Measurements from ENCODE around the gene CDRT15.
A peak's percentile ranks its signal among the peaks of the same experiment; 100 is the strongest.
"Not testable (repeated sequence)": the region's sequence is repeated elsewhere in the genome, so short reads cannot be mapped to it uniquely, and the experiment has no call there.

Gene CDRT15

DNA sequence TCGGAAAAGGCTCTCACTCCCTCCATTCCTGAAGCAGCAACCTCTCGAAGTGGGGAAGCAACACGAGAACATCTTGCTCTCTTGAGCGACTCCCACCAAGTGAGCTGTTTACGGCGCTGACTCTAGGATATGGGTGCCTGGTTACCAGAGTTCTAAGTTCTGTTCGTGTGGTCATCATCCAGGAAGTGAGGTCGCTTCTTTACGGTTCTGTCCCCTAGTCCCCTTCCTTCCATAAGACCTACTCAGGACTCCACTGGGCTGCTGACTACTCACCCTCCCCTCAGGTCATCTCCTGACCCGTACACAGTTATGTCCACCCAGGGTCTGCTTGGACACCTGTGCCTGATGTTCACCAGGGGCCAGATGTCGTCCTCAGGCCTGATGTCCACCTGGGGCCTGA is at the start of gene CDRT15:
TSS of gene CDRT15 (minus strand) at position 101 of the 400 bp plus-strand sequence. CDS start at position 72, 29 bp downstream.
- in situ Hi-C loops (cut with HindIII; ENCODE audit: low pct_ligation_motif_present, low pct_unique_long_range_greater_than_20kb, low sequenced_read_pairs); DNase-seq: not testable (repeated sequence)

DNA sequence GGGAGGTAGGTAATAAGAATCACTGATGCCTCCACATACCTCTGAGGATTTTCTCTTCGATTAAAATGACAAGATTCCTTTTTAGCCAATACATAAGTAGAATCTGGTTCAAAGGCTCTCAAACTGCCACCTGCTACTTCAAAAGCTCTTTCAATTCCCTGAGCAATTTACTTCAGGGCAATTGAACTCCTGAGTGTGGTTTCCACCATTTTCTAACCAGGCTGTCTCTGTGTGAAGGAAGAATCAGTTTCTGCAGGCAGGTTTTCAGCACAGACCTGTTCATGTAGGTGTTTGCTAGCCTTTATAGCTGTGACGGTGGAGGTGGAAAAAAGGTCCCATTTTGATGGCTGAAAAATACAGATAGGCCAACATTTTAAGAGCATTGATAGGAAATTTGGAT is 46.1 kb upstream of the CDRT15 start:
- no peak for DNase-seq
- in situ Hi-C loops (cut with HindIII; ENCODE audit: low pct_ligation_motif_present, low pct_unique_long_range_greater_than_20kb, low sequenced_read_pairs): no loop called here

DNA sequence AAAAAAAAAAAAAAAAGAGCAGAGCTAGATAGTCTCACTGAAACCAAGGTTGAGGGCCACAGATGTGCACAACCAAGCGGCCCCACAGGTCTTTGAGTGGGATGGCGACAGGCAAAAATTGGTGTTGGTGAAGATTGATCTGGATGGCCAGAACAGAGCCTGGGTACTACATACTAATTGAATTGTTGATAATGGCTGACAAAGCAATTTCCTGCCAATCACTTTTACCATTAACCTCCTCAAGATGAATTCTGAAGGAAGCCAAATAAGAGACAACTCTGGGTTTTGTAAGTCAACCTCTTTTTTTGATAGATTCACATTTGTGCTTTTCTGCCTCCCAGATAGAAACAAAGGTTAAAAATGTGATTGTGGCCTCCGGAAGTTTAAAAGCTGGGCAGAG is 44.9 kb upstream of the CDRT15 start:
- DNase-seq: no peak
- in situ Hi-C loops (cut with HindIII; ENCODE audit: low pct_ligation_motif_present, low pct_unique_long_range_greater_than_20kb, low sequenced_read_pairs): no loop called here

DNA sequence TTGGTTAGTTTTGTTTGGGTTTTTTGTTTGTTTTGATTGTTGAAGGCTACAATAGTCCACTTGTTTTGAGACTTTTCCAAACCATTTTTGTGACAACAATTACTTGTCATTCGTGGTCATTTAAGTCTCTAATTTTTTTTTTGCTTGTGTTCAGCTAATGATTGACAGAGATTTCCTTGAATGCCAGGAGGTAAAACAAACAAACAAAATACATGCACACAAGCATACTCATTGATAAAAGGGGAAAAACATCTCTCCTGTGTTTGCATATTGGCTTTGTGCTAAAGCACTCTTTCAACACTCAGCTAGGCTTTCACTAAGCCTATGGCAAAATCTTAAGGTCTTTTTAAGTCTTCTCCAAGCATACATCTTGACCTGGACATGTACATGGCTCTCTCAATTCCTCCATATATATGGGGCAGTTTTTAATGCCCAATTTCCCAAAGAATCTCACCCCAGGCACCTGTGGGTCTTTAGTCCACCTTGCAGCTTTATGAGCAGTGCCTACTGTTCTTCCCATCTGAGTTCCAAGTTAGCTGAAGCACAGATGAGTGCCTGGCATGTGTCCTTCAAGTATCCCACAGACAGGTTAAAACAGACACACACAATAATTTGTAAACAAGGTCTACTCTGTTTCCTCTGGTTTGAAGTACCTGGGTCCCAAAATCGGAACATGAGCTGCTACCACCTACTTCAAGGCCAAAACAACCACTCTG is 40.0 kb upstream of the CDRT15 start:
- in situ Hi-C loops (cut with HindIII; ENCODE audit: low pct_ligation_motif_present, low pct_unique_long_range_greater_than_20kb, low sequenced_read_pairs): no loop called here
- DNase-seq: no peak

DNA sequence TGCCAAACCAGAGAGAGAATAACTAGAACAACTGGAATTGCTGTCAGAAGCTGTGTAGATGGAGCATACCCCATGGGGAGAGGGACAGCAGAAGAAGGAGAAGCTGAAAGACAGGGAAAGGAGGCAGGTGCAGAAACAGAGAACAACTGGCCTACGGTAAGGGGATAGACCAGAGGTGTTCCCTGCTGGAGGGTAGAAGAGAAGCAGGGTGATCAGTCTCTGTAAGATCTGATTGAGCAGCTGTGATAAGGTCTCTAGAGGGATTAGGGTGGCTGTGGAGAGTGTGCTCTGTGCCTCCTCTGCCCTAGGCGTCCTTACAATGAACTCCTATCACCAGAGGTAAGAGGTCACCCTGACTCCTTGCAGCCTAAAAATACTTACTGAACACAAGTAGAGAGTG is 33.8 kb upstream of the CDRT15 start:
- DNase-seq: no peak
- in situ Hi-C loops (cut with HindIII; ENCODE audit: low pct_ligation_motif_present, low pct_unique_long_range_greater_than_20kb, low sequenced_read_pairs): no loop called here

DNA sequence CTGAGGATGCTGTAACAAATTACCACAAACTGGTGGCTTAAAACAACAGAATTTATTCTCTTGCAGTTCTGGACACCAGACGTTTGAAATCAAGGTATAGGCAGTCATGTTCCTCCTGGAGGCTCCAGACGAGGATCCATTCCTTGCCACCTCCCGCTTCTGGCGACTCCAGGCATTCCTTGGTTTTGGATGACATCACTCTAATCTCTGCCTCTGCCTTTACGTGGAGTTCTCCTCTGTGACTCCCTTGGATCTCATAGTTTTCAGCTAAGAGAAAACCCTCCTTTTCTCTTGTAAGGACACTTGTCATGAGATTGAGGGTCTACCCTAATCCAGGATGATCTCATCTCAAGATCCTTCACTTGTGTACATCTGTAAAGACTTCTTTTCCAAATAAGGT is 32.8 kb upstream of the CDRT15 start:
- in situ Hi-C loops (cut with HindIII; ENCODE audit: low pct_ligation_motif_present, low pct_unique_long_range_greater_than_20kb, low sequenced_read_pairs): no loop called here
- no peak for DNase-seq

DNA sequence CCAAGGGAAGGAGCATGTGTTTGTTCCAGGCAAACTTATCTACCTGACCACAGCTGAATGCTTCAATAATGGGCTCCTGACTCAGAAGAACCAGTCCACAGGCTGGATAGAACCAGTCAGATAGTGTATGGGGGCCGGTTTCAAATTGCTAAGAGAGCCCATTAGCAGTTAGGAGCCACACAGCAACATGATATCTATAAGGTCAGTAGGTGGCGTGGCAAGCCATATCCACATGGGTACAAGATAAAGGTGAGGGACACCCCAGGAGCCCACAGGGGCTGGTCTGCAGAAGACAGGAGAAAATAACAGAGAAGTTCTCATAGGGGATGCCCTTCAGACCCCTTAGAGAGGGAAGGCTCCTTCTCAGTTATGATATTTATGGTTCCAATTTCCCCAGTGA is 31.6 kb upstream of the CDRT15 start:
- in situ Hi-C loops (cut with HindIII; ENCODE audit: low pct_ligation_motif_present, low pct_unique_long_range_greater_than_20kb, low sequenced_read_pairs): no loop called here
- DNase-seq: peak; percentile 22

DNA sequence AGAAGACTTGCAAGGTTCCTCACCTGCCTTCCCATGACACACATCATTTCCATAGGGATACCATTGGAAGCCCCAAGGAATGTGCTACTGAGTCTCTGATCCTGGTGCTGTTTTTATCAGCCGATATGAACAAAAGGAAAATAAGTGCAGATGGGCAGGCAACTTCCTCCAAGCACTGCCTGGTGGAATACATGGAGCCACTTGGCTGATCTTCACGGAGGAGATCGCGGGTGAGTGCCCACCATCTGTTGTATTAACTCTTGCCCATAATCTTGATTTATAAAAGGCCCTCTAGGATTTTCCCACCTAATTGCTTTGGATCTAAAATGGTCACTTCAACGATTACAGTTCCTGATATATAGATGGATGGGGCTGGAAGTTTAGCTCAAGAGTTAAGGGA is 24.7 kb upstream of the CDRT15 start:
- in situ Hi-C loops (cut with HindIII; ENCODE audit: low pct_ligation_motif_present, low pct_unique_long_range_greater_than_20kb, low sequenced_read_pairs): no loop called here
- DNase-seq: no peak

DNA sequence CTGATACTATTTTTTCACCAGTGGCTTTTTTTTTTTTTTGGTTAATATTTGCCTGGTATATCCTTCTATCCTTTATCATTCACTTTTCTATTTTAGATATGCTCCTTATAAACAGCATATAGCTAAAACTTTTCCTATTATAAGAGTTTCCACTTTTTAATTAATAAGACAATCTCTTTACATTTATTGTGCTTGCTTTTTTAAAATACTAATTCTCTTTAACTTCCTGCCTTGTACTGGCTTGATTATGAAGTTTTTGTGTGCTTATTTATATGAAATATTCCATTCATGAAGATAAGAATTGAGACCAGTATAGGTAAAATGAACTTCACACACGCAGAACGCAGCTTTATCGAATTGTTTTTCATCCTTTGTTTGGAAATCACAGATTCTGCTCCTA is 9.0 kb upstream of the CDRT15 start:
- in situ Hi-C loops (cut with HindIII; ENCODE audit: low pct_ligation_motif_present, low pct_unique_long_range_greater_than_20kb, low sequenced_read_pairs): no loop called here
- DNase-seq: no peak

DNA sequence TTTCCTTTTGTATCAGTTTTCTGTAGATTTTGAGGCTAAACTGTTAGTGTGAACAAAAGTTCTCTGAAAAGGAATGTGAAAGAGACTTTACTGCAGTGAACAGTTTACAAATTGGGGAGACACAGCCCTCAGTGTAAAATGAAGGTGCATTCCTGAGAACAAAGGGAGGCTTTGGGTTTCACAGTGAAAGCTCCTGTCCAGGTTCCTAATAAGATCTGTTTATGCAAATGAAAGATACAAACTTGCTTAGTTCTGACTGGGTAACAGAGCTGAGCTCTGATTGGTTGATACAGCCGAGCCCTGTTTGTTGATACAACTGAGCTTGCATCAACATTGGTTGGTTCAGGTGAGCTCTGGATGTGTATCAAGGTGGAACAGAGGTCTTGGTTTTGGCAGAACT is 8.3 kb upstream of the CDRT15 start:
- DNase-seq: no peak
- in situ Hi-C loops (cut with HindIII; ENCODE audit: low pct_ligation_motif_present, low pct_unique_long_range_greater_than_20kb, low sequenced_read_pairs): no loop called here

DNA sequence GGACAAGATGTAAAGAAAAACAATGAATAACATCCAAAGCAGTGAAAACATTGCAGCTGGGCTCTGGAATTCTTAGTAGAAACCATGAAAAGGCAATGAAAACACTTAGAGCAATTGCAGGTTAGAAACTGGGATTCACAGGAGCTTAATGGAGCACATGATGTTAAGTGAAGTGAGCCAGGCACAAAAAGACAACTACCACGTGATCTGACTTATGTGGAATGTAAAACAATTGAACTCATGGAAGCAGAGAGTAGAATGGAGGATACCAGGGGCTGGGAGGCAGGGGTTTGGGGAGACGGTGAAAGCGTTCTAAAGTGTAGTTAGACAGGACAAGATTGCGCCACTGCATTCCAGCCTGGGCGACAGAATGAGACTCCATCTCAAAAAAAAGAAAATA is 2.6 kb upstream of the CDRT15 start:
- in situ Hi-C loops (cut with HindIII; ENCODE audit: low pct_ligation_motif_present, low pct_unique_long_range_greater_than_20kb, low sequenced_read_pairs); DNase-seq: not testable (repeated sequence)

DNA sequence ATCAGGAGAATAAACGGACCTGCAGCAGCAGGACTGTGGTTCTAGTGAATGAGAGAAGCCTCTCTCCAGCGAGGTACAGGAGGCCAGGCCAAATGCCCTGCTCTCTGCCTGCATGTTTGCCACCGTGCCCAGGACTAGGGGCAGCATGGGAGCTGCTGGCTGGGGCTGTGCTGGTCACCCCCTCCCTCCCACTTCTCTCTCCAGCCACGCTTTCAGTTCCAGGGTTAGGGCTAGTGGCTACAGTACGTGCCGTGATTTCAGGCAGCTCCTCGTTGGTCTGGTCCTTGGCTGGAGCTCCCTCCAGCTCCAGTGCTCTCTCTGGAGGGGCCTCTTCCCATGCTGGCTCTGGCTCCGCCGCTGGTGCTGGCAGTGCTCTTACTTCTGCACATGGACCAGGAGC is 630 bp downstream of the CDRT15 start:
- in situ Hi-C loops (cut with HindIII; ENCODE audit: low pct_ligation_motif_present, low pct_unique_long_range_greater_than_20kb, low sequenced_read_pairs); DNase-seq: not testable (repeated sequence)

DNA sequence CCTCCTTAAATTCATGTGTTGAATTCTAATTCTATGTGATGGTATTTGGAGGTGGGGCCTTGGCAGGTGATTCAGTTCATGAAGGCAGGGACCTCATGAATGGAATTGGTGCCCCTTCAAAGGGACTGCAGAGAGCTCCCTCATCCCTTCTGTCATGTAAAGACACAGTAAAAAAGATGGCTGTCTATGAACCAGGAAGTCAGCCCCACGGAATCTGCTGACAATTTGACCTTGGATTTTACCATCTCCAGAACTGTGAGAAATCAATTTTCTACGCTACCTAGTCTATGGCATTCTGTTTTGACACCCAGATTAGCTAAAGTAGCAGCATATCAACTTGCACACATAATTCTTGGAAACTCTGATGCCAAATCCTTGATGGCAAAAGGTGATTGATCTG is 1.6 kb downstream of the CDRT15 start:
- DNase-seq; in situ Hi-C loops (cut with HindIII; ENCODE audit: low pct_ligation_motif_present, low pct_unique_long_range_greater_than_20kb, low sequenced_read_pairs): not testable (repeated sequence)

DNA sequence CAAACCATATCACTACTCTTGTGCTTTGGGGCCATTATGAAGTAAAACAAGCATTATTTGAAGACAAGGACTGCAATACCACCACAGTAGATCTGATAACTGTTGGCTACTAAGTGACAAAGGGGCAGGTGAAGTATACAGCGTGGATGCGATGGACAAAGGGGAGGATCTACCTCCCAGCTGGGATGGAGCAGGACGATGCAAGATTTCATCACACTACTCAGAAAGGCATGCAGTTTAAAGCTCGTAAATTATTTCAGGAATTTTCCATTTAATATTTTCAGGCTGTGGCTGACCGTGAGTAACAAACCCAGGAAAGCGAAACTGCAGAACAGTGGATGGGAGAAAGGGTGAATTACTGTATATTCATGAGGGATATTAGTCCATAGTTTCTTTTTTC is 5.5 kb downstream of the CDRT15 start:
- DNase-seq; in situ Hi-C loops (cut with HindIII; ENCODE audit: low pct_ligation_motif_present, low pct_unique_long_range_greater_than_20kb, low sequenced_read_pairs): not testable (repeated sequence)

DNA sequence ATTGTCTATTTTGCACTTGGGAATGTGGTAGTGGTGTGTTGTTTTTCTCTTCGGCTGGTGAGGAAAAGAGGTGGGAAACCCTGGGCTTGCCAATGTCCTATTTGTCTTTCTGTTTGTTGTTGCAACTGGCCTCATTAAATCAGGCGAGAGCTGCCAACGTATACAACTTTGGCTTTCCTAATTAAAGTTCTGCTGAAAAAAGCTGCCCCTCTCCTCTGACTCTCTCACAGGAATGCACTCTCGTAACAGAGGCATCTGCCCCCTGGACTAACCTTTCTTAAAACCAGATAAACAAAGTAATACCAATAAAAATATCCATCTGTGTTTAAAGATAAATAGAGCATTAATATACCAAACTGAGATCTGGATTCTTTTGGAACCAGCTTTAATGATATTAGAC is 7.8 kb downstream of the CDRT15 start:
- in situ Hi-C loops (cut with HindIII; ENCODE audit: low pct_ligation_motif_present, low pct_unique_long_range_greater_than_20kb, low sequenced_read_pairs): no loop called here
- DNase-seq: no peak

DNA sequence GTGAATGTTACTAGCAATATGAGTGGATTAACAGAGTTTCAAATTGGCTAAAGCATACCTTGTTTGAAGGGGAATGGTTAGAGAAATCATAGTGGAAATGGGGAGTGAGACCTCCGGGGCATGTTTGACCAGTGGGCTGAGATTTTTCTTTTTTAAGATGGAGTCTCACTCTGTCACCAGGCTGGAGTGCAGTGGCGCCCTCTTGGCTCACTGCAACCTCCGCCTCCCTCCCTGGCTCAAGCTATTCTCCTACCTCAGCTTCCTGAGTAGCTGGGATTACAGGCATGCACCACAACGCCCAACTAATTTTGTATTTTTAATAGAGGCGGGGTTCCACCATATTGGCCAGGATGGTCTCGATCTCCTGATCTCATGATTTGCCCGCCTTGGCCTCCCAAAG is 9.6 kb downstream of the CDRT15 start:
- DNase-seq: no peak
- in situ Hi-C loops (cut with HindIII; ENCODE audit: low pct_ligation_motif_present, low pct_unique_long_range_greater_than_20kb, low sequenced_read_pairs): no loop called here

DNA sequence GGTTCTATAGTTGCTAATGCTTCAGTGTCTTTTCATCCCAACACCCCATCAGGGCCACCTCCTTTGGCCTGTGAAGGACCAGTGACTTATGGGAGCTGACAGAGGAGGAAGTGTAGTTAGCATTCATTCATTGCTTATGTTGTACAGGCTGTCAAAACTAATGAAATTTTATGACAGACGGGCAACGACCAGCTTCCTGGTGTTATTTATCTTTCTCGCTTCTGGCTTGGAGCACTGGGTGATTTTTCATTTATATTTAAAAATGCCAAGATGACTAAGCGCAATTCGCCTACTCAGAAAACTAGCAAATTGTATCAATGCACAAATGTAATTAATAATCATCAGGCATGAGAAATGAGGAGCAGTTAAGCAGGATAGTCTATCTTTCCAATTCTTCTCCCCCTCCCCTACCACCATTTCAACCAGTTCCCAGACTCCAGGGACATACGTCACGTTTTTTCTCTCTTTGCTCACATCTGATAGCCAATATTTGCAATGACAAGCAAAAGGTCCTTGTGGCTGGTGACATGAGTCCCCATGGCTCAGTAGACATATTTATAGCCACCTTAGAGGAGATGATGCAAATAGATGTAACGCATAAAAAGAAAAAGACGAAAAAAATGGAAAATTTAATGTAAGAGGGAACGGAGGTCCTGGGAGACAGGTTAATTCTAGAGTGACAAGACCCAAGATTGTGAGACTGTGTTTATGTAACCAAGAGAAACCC is 11.2 kb downstream of the CDRT15 start:
- in situ Hi-C loops (cut with HindIII; ENCODE audit: low pct_ligation_motif_present, low pct_unique_long_range_greater_than_20kb, low sequenced_read_pairs): no loop called here
- DNase-seq: no peak

DNA sequence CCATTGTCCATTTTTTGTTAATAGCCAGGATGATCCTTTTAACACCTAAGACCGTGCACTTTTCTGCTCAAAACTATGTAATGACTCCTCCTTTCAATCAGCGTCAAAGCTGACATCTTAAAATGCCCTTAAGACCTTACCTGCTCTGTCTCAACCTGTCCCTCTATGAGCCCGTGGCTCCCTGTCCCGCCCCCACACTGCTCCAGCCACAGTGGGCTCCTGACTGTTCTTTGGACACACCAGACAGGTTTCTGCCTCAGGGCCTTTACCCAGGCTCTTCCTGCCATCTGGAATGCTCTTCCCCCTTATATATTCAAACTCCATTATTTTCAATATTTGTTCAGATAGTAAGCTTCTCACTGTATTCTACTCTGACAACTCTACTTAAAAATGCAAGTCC is 14.1 kb downstream of the CDRT15 start:
- in situ Hi-C loops (cut with HindIII; ENCODE audit: low pct_ligation_motif_present, low pct_unique_long_range_greater_than_20kb, low sequenced_read_pairs): no loop called here

DNA sequence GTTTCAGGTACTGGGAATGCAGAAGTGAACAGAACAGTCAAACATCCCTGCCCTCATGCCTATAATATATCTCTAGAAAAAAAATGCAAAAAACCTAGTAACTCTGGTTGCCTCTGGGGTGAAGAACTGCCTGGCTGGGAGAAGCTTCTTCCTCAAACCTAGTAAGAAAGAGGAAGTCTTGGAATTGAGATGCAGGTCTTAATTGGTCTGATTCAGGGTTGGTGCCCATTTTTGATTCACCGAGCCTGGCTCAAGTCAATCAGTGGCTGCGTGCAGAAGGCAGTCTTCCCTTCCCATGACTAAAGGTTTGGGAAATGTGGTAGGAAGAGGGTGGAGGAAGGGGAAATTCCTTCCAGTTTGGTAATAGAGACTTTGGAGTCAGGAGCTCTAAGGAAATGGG is 22.4 kb downstream of the CDRT15 start:
- no peak for DNase-seq
- in situ Hi-C loops (cut with HindIII; ENCODE audit: low pct_ligation_motif_present, low pct_unique_long_range_greater_than_20kb, low sequenced_read_pairs): no loop called here

More for the DNA sequence above, 14.1 kb downstream of the CDRT15 start:
- no peak for DNase-seq

DNA sequence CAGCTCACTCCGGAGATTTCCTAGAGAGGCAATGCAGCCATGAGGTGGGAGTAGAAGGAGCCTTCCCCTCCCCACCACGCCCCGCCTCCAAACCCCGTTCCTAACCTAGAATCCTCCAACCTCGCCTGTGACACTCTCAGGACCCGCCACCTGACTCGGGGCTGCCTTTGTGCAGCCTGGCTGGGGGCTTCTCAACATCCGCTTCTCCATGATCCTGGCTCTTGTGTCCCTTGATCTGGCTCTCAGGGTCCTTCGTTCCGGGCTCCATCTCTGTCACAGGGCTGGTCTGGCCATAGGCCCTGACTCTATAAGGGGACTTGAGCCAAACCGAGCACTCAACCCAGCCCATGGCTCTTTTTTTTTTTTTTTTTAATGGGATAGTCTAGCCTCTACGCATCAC is 24.3 kb downstream of the CDRT15 start:
- in situ Hi-C loops (cut with HindIII; ENCODE audit: low pct_ligation_motif_present, low pct_unique_long_range_greater_than_20kb, low sequenced_read_pairs): no loop called here
- no peak for DNase-seq

Data from ACHN (cell line).